GM21619 (cell line): ENCODE measurements around the gene TMEM63A.
A peak's percentile ranks its signal among the peaks of the same experiment; 100 is the strongest.

ENCODE experiments used
- ATAC-seq: cut with Tn5 transposase; IDR thresholded peaks from one replicate; pipeline ENCODE4 v1.9.1; 2021; ENCODE audit not compliant: unreplicated experiment

The TMEM63A gene

GRCh38 chr1:225868631-225869330, 13.4 kb downstream of the TMEM63A start:
- ATAC-seq = no peak

DNA sequence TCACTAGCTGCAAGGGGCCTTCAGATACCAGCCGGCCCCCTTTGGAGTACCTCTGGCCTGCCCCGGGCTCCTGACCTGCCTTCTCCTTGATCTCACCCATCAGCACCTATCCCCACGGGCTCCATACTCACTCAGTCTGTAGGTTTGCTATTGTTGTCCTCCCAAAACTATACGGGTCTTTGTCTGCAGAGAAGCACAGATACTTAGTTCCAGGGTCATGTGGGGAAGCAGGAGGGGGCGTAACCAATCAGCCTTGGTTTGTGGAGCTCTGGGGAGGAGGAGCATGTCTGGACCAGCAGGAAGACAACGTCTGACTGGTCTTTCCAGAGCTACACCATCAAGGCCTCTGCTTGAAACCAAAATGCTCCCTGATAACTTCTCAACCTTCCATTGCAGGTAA, 15.2 kb downstream of the TMEM63A start:
- no peak for ATAC-seq

GRCh38 chr1:225866061-225866837, 15.9 kb downstream of the TMEM63A start:
- no peak for ATAC-seq

GRCh38 chr1:225865514-225865913, 16.7 kb downstream of the TMEM63A start:
- ATAC-seq = no peak

DNA sequence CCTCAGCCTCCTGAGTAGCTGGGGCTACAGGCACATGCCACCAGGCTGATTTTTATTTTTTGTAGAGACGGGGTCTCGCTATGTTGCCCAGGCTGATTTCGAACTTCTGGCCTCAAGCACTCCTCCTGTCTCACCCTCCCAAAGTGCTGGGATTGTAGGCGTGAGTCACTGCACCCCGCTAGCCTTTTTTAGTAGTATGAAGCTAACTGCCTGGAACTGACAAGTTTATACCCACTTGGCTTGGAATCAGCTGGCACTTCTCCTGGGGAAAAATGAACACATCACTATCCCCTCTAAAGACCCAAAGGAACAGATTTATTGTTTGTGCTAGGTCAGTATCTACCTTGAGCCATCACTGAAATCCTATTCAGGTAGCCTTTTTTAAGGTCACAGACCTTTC, 19.0 kb downstream of the TMEM63A start:
- ATAC-seq = no peak

GRCh38 chr1:225862581-225862950, 19.6 kb downstream of the TMEM63A start:
- no peak for ATAC-seq

DNA sequence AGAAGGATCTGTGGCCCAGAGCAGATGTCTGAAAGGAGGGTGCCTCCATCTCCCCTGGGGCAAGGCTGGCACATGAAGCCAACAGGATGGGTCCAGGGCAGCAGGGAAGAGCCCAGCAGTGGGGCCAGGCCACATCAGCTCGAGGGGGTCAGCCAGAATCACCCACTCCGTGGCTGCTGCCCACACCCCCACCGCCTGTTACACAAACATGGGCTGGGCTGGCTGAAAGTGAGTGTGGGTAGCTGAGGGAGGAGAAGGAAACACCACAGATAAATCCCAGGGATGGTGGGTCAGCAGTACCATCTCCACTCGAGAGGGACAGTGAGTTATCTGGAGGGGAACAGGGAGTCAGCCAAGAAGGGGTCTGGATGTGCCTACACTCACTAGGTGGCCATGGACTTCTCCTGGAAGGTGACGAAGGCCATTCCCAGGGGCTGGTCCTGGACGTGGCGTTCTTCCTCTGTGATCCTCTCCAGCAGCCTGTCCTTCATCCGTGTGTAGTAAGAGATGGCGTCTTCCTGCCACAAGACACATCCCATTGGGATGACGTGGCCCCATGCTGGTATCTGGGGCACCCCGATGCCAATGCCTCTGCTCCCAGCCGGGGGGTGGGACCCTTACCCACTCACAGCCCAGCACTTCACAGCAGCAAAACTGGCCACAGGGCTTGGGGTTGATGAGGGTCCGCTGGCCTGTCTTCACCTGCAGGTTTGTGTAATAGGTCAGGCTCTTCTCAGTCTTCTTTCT, 20.2 kb downstream of the TMEM63A start:
- ATAC-seq = no peak

DNA sequence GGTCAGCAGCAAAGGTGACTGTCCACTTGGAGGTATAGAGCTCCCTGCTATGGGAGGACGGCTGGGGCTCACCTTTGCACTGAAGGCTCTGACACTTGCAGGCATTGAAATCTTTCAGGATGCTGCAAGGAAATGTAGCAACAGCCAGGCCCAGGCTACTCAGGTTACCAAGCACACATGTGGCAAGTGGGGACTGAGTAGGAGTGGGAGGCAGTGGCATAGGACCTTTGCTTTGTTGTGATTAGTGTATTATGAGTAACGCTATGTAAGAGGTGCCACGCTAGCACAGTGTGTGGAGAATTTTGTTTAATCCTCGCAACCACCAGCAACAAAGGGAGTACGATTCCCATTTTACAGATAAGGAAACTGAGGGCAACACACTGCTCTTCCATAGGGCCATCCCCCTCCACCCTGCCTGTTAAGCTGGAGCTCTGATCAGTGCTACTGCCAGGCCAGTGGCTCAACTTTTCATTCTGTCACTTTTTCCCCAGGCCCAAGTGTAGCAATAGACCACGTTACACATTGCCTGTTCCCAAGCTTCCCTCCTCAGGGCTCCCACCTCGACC, 21.2 kb downstream of the TMEM63A start:
- no peak for ATAC-seq

DNA sequence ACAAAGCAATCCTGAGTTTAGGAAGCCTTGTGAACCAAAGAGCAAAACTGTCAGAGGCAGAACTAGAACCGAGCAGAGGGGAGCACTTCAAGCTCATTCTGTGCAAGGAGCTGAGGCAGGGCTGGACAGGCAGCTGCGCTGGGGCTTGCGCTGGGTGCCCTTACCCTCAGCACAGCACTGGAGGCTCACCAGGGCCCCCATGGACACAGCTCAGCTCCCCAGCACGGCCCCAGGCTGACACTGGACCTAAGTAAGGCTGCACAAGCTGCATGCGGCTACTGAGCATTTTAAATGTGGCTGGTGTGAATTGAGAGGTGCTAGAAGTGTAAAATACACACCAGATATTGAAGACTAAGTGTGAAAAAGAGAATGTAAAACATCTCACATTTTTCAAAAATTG, 22.1 kb downstream of the TMEM63A start:
- ATAC-seq = no peak

- ATAC-seq = no peak
These were observed 23.0 kb downstream of the TMEM63A start for GRCh38 chr1:225859151-225859550.

DNA sequence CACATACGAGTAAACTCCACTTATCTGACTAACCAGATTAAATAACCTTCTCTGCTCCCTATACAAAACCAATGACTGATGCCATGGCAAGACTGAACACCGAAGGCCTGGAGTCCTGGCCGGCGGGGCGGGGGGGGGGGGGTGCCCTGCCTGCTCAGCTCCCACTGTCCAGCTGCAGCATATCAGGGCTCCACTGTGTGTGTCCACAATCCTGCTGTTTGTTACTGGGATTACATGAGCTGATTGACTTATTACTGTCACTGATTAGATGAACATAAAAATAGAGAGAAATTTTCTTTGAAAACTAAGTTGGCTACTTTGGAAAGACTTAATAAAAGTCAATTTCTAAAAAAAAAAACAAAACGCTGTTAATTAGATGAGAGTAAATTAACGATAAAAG, 24.9 kb downstream of the TMEM63A start:
- no peak for ATAC-seq

DNA sequence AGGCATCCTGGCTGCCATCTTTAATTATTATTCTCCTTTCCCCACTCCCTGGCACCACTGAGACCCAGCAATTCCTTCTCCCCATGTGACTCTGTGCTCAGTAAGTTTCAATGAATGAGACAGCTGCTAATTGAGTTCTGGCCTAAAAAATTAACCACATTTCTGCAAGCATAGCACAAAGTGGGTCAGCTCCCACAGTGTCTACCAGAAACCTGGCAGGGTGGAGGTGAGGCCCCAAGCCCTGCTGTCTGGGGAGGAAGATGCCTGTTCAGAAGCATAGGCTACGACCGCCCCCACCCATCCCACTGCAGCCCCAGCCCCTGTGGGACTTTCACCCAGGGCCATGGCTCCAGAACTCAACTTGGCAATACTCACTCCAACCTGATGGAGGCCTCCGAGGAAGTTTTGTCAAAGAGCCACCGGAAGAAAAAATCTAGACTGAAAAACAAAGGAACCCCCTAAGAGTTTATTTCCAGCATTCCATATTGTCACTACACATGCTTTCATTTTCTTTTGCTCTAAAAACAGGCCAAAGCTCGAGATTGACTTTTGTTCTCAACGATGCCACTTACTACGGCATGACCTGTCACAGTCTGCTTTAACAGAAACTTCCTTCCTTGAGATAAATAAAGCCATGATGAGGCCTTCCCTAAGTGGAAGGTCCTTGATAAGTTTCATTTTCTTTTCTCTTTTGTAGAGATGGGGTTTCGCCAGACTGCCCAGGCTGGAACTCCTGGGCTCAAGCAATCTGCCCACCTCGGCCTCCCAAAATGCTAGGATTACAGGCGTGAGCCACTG, 26.5 kb downstream of the TMEM63A start:
- ATAC-seq = no peak

DNA sequence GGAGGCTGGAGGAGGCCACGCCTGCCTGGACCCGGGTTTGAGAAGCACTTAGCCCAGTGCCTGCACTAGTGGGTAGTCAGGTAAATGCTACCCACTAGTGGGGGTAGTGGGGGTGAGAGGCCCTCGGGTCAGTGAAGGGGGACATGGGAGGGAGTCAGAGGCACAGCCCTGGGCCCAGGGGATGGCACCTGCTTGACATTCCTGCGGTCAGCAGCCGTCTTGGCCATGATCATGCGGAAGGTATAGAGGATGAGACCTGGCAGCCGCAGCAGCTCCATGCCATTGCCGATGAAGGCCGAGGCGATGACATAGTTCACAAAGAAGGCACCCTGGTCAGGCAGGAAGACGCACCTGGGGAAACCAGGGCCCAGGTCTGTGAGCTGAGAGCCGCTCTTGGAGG, 28.7 kb downstream of the TMEM63A start:
- ATAC-seq = no peak

DNA sequence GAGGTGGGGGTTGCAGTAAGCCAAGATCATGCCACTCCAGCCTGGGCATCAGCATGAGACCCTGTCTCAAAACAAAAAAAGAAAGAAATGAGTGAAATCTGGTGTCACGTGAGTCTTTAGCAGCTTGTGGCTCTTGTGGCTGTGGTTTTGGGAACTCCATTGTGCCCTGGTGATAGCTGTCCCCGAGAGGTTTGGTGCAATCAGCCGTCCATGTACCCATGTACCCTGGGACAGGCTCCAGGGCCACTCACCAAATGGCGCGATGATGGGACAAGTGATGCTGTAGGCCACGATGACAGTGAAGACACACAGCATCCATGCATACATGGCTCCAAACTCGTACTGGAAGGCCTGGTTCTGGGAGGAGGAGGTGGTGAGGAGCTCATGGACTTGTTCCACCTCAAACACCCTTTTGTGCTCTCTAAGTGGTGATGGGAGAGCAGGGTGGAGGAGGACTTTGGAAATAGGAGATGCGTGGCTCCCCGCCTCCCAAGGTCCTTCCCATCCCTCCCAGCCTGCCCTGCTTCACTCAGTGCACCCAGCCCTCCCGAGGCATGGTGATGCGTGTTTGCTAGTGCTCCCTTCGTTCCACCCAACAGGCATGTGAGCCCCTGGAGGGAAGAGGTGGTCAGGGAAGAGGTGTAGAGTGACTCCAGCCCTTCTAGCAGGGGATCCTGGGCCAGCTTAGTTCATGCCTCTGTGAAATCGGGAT, 29.6 kb downstream of the TMEM63A start:
- ATAC-seq = no peak

GRCh38 chr1:225851805-225852204, 30.4 kb downstream of the TMEM63A start:
- peak; percentile 46 for ATAC-seq

DNA sequence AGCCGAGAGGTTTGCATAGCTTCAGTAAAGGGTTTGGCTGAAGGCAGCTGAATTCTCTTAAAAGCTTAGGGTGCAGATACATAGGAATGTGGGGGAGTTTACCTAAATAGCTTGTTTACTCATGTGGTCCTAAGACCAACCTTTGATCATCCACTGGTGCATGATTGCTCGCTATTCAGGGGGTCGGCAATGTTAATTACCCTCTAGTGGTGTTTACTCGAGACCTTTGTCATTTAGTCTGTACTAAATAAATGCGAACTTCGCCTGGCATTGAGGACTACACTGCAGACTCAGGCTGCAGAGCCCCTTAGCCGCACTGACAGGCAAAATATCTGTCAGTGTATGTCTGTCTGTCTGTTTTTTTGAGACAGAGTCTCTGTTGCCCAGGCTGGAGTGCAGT, 31.8 kb downstream of the TMEM63A start:
- no peak for ATAC-seq

DNA sequence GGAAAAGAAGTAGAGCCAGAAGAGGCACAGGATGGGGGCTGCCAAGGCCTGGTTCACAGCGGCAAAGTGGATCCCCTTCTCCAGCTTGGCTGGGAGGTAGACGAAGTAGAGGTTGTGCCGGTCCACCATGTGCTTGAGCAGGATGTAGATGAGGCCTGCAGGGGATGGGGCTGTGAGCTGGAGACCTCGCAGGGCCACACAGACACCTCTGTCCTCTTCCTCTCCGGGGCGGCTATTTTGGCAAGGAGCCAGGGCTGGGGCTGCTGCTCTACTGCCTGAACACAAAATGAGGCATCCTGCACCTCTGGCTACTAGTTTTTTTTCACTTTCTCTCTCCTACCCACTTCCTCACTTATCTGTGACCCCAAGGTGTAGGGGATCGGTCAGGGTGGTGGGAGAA, 32.3 kb downstream of the TMEM63A start:
- ATAC-seq = no peak

DNA sequence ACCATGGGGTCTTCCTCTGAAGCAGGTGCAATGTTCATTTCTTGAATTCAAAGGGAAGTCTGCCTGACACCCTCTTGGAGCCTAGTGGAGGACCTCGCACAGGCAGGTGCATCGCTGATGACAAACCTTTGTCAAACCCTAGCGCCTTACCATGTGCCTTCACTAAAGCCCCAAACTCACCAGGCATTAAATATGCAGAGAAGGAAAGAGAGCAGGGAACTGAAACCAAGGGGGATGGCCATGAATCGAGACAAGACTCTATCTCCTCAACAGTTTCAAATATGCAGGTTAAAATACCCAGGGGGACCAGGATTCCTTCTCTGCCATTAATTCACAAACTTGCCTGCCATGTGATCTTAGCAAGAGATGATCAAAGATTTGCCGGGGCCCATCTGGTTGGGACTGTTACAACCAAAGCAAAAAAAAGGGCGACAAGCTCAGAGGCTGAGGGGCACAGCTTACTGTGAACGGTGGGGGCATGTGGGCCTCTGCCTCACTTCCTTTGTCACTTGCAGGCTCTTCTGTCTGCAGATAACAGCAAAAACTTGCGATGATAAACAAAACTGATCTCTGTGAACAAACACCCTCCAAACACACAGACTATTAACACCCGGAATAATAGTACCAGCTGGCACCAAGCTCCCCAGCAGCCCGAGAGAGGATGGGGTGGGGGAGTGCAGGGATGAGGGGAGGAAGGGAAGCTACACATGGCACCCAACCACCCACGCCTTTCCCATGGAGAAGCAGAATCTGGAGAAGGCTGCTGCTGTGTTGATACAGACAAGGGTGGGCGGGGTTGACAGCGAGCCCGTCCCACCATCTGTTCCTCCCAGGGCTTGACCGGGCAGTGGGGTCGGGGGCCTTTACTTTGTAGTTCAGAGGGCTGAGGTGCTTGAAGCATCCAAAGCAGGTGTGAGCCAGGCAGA, 33.9 kb downstream of the TMEM63A start:
- peak; percentile 71 for ATAC-seq

- no peak for ATAC-seq
These were observed 34.6 kb downstream of the TMEM63A start for GRCh38 chr1:225847610-225848009.
